GM12864 (cell line): Measurements from ENCODE around the gene TET3.

Experiments
- DNase-seq: peaks from one replicate; pipeline ENCODE4 v3.0.0-alpha.2; 2011; ENCODE audit warnings: low read depth
- H3K4me3 ChIP-seq: 2 replicates; pipeline ENCODE4 v1.5.1; 2011; ENCODE audit warnings: mild to moderate bottlenecking, low read depth, low read length, control low read depth
- TF ChIP-seq, protein P1 (sequence below): IDR thresholded peaks from 2 replicates; pipeline ENCODE4 v1.5.1; 2011; ENCODE audit warnings: low read depth, mild to moderate bottlenecking, moderate library complexity, low read length, control low read depth, inconsistent platforms; ENCODE audit errors: missing control alignments

The TET3 gene

DNA sequence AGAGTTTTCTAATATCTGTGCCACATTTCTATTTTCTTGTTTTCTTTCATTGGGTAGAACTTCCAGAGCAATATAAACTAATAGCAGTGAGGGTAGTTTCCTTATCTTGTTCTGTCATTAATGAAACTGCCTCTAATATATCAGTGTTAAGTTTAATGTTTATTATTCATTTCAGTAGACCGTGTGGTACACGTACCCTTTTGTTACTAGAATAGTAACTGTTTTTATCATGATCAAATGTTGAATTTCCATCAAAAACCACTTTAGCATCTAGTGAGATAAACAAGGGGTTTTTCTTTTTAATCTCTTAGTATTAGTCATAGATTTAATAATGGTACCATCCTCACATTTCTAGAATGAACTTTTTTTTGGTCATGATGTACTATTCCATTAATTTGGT lies 42.0 kb upstream of the TET3 start:
- TF ChIP-seq, protein P1, sequence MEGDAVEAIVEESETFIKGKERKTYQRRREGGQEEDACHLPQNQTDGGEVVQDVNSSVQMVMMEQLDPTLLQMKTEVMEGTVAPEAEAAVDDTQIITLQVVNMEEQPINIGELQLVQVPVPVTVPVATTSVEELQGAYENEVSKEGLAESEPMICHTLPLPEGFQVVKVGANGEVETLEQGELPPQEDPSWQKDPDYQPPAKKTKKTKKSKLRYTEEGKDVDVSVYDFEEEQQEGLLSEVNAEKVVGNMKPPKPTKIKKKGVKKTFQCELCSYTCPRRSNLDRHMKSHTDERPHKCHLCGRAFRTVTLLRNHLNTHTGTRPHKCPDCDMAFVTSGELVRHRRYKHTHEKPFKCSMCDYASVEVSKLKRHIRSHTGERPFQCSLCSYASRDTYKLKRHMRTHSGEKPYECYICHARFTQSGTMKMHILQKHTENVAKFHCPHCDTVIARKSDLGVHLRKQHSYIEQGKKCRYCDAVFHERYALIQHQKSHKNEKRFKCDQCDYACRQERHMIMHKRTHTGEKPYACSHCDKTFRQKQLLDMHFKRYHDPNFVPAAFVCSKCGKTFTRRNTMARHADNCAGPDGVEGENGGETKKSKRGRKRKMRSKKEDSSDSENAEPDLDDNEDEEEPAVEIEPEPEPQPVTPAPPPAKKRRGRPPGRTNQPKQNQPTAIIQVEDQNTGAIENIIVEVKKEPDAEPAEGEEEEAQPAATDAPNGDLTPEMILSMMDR, result no peak
- DNase-seq, result no peak
- no peak overlapping the region for H3K4me3 ChIP-seq

DNA sequence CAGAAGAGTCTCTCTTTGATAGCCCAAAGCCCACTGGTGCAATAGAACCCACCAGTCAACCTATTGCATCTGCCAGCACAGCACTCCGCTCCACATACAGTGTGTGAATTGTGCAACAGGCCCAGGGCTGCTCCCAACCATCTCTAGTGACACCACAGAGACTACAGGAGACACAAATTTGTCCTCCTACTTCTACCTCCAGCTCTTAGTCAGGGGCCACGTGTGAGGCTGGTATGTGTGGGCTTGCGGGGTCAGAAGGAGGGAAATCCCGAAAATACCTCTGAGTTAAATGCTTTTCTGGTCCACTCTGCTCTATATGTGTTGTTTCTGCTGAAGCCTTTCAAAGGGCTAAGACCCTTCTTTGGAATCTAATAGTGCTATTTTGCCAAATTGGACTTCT lies 40.0 kb upstream of the TET3 start:
- no peak for DNase-seq
- TF ChIP-seq, protein P1, result no peak

DNA sequence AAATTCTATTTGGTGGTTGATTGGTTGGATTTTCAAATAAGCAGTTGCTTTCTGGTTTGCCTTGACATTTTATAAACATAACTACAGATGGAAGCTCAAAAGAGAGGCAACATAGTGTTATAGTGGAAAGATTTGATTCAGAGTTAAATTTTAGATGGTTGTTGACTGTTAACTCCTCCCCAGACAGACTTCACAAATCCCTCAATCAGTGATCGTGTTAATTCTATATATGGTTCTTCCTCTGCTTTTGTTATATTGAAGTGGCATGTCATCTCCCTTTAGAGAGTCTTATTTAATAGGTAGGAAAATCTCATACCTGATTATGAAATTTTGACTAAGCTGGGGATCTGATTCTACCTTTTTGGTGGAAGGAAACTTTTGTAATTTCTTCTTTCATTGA lies 38.5 kb upstream of the TET3 start:
- TF ChIP-seq, protein P1, result no peak
- no peak for DNase-seq
- no peak overlapping the region for H3K4me3 ChIP-seq

More for the DNA sequence above, 40.0 kb upstream of the TET3 start:
- no peak overlapping the region for H3K4me3 ChIP-seq

DNA sequence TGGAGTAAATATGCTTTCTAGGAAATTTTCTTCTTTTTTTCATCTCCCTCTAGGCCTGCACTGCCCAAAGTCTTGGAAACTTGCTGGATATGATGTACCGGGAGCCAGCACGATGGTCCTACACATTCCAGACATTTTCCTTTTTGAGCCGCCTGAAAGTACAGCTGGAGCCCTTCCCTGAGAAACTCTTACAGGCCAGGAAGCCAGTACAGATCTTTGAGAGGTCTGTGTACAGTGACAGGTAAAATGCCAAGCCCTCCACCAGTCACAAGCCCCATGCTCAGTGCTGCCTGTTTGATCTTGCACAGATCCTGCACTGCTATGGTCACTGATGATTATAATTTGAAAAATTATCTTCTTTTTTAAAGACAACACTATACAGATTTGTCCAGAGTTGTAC lies 38.0 kb upstream of the TET3 start:
- no peak overlapping the region for H3K4me3 ChIP-seq
- no peak for DNase-seq
- TF ChIP-seq, protein P1, result no peak

DNA sequence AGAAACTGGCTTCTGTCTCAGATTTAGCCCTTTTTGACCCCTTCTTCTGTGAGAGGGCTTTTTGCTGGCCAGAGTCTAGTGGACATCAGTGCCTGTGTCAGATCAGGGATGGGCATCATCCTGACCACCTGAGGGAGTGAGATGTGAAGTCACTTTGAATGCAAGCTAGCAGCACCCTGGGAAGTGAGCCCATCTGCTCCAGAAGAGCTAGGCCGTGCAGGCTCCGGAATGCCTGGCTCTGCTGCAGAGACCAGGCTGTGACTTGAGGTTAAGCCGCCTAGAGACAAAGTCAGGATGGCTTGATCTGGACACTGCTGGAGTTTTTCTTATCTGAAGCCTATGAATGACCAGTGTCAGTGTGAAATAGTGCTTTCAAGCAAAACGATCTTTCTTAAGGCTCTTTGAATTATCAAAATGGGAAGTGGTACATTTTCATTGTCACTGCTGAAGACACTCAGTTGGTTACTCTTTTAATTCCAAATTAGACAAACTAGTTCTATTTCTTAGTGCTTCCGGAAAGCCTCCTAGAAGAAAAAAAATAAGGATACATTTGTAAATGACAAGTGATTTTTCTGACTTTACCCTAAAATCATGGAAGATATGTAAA lies 37.2 kb upstream of the TET3 start:
- no peak for DNase-seq
- TF ChIP-seq, protein P1, result no peak
- no peak overlapping the region for H3K4me3 ChIP-seq

DNA sequence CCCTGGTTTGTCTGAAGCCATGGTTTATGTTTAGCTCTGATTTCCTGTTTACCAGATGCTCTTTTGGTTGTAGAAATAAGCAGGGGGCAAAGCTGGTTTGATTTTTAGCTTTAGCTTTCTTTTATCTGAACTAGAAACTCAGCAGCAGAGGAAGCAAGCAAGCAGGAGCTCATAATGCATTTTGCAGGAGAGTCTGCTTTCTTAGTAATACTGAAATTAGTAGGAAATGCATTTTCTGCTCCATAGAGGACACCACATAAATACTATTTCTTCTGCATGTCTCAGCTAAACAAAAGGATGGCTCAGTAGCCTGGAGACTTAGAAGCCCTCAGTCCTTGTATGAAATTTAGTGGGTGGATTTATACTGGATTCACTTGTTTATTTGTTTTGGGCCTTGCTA lies 34.9 kb upstream of the TET3 start:
- H3K4me3 ChIP-seq, result no peak overlapping the region
- TF ChIP-seq, protein P1, result no peak
- no peak for DNase-seq
